CD4-positive, alpha-beta T cell (primary cell): ENCODE results near the gene AK9. TPM values are rescaled to one million over a fixed set of nuclear protein-coding genes. Genes with fewer than 3 reads are reported as not detected.

Experiments used
- ATAC-seq: fragments of 200-7000 bp; cut with Tn5 transposase; one replicate; pipeline ENCODE4 v1.10.0; 2022; ENCODE audit warnings: mild to moderate bottlenecking; ENCODE audit not compliant: poor library complexity
- CTCF ChIA-PET: fragments of 350-600 bp; sonication (Branson Sonifier 250); formaldehyde crosslinking; loops from one replicate; lab custom pipeline; 2021; ENCODE audit warnings: antibody characterized with exemption, inconsistent platforms; lab: Charles Lee
- POLR2A ChIA-PET: fragments of 350-600 bp; sonication (Branson Sonifier 250); formaldehyde crosslinking; loops from one replicate; lab custom pipeline; 2021; ENCODE audit warnings: antibody characterized with exemption, inconsistent platforms; lab: Charles Lee
- DNase-seq, 14 experiments: peaks; one replicate each; pipeline ENCODE4 v3.0.0-alpha.2; 2013 to 2020; ENCODE audit warnings: mixed read lengths in 2 of 14
- H3K27ac ChIP-seq, 2 donors: one replicate each; pipeline versions ENCODE4 v1.5.1 to v1.7.0; 2013; ENCODE audit warnings: low read length in 2 of 2, low read depth in 1 of 2, mild to moderate bottlenecking in 1 of 2
- H3K27me3 ChIP-seq, 2 experiments: 1 replicate in 1 of 2; 2 replicates in 1 of 2; pipeline versions ENCODE4 v1.6.1 to v1.7.0; 2013; ENCODE audit warnings: low read length in 2 of 2, control low read depth in 1 of 2, mild to moderate bottlenecking in 1 of 2, moderate library complexity in 1 of 2; ENCODE audit not compliant: insufficient read depth in 2 of 2, control insufficient read depth in 1 of 2
- H3K36me3 ChIP-seq: one replicate; pipeline ENCODE4 v1.6.1; 2013; ENCODE audit warnings: low read length, control low read depth; ENCODE audit not compliant: insufficient read depth
- H3K4me1 ChIP-seq: one replicate; pipeline ENCODE4 v1.6.1; 2013; ENCODE audit warnings: low read length, control low read depth; ENCODE audit not compliant: insufficient read depth
- H3K4me3 ChIP-seq: one replicate; pipeline ENCODE4 v1.5.1; 2013; ENCODE audit warnings: mild to moderate bottlenecking, low read length, moderate library complexity
- H3K9me3 ChIP-seq, 2 experiments: 1 replicate in 1 of 2; 2 replicates in 1 of 2; pipeline versions ENCODE4 v1.6.1 to v1.7.0; 2013; ENCODE audit warnings: low read length in 2 of 2, mild to moderate bottlenecking in 2 of 2, control low read depth in 1 of 2, moderate library complexity in 1 of 2; ENCODE audit not compliant: control insufficient read depth in 1 of 2, insufficient read depth in 1 of 2
- H3K27ac Mint-ChIP-seq: one replicate; pipeline ENCODE4 v1.8.0; 2020; ENCODE audit warnings: mixed read lengths
- H3K27me3 Mint-ChIP-seq: one replicate; pipeline ENCODE4 v1.8.0; 2021; ENCODE audit warnings: mixed read lengths
- H3K36me3 Mint-ChIP-seq: one replicate; pipeline ENCODE4 v1.8.0; 2021; ENCODE audit warnings: low read depth, mixed read lengths
- H3K4me1 Mint-ChIP-seq: one replicate; pipeline ENCODE4 v1.8.0; 2021; ENCODE audit warnings: low read depth, mixed read lengths
- H3K4me3 Mint-ChIP-seq: one replicate; pipeline ENCODE4 v1.8.0; 2020; ENCODE audit warnings: mild to moderate bottlenecking, mixed read lengths
- H3K9me3 Mint-ChIP-seq: one replicate; pipeline ENCODE4 v1.8.0; 2020; ENCODE audit warnings: mixed read lengths
- intact Hi-C, 2 experiments: fragments of 100-400 bp; cut with DNase I in 1 of 2; cut with micrococcal nuclease in 1 of 2; formaldehyde crosslinking; loops; one replicate each; pipeline versions ENCODE4 v1.15.1 to v1.9.0; 2023 to 2025; cut with DNase I, micrococcal nuclease
- total RNA-seq, 174 experiments: library from RNA in 2 of 174; stranded (reverse) in 2 of 174; gene quantifications; one replicate each; pipeline ENCODE4 v1.2.3 and lab custom pipeline; 2021 to 2026
- TF ChIP-seq, protein P1 (sequence below): fragments of 200-600 bp; IDR thresholded peaks from one replicate; pipeline ENCODE4 v1.8.0; 2022; ENCODE audit warnings: antibody characterized with exemption, mild to moderate bottlenecking

The AK9 gene
- total RNA-seq, 2 experiments from 2014 or later, result 5.3 to 6.6 TPM

DNA sequence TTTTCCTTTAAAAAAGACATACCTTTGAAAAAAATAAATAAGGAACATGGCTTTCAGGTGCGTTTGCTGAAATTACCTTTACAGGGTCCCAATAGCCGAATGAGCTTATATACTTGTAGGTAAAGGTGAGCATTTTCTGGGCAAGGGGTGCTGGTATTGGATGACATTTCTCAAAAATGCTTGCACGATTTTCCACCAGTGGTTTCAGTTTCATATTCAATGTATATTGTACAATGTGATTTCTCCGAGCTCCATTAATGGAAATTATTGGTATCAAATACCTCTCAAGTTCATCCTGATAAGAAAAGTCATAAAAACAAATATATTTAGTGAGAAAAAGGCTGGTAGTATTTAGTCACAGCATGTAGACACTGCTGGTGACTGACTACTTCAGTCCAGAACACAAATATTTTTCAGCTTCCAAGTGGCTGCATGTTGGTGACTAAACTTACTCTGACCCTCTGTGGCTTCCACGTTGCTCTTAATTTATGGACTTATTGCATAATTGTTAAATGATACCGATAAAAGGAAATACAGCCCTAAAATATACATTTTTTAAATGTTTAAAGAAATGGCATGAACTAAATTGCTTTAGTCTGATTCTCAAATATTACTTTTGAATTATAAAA, 175.1 kb downstream of the AK9 start:
- H3K36me3 Mint-ChIP-seq, result no peaks in the 10 kb centered on the region

GRCh38 chr6:109514946-109515345, 176.1 kb downstream of the AK9 start:
- DNase-seq (no peak), ATAC-seq (no peak)
- Mint-ChIP-seq H3K4me3 (no peak overlapping the region), H3K36me3 (no peaks in the 10 kb centered on the region), H3K27ac (peak overlapping the region; percentile 2), H3K27me3 (no peaks in the 10 kb centered on the region), H3K4me1 (peaks cover 36% of the 10 kb centered on the region), H3K9me3 (no peaks in the 10 kb centered on the region)
- H3K27me3 ChIP-seq, result no peaks in the 10 kb centered on the region
- H3K4me3 ChIP-seq, result no peak overlapping the region
- H3K9me3 ChIP-seq, result no peaks in the 10 kb centered on the region
- peaks cover 7% of the 10 kb centered on the region for H3K4me1 ChIP-seq
- ChIA-PET POLR2A (interaction anchor here (0.8 to 2.0 kb wide), 5 partner anchors 24 to 134 kb away, joined by 3 to 12 read pairs (median 5); partner anchors contain the start of genes PPIL6 and SMPD2), CTCF (interaction anchor here (1.7 kb wide), 1 partner anchor 15 kb away, joined by 3 read pairs; no protein-coding TSS in a partner anchor)
- TF ChIP-seq, protein P1, sequence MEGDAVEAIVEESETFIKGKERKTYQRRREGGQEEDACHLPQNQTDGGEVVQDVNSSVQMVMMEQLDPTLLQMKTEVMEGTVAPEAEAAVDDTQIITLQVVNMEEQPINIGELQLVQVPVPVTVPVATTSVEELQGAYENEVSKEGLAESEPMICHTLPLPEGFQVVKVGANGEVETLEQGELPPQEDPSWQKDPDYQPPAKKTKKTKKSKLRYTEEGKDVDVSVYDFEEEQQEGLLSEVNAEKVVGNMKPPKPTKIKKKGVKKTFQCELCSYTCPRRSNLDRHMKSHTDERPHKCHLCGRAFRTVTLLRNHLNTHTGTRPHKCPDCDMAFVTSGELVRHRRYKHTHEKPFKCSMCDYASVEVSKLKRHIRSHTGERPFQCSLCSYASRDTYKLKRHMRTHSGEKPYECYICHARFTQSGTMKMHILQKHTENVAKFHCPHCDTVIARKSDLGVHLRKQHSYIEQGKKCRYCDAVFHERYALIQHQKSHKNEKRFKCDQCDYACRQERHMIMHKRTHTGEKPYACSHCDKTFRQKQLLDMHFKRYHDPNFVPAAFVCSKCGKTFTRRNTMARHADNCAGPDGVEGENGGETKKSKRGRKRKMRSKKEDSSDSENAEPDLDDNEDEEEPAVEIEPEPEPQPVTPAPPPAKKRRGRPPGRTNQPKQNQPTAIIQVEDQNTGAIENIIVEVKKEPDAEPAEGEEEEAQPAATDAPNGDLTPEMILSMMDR, result no peak
- H3K36me3 ChIP-seq, result no peaks in the 10 kb centered on the region
- intact Hi-C loops, result no loop called here
- H3K27ac ChIP-seq, result no peak overlapping the region

More for the DNA sequence above, 175.1 kb downstream of the AK9 start:
- Histone ChIP-seq H3K27ac (no peak overlapping the region), H3K9me3 (no peaks in the 10 kb centered on the region), H3K4me3 (peak overlapping the region; percentile 43), H3K4me1 (peaks cover 7% of the 10 kb centered on the region), H3K36me3 (no peaks in the 10 kb centered on the region), H3K27me3 (no peaks in the 10 kb centered on the region)
- Mint-ChIP-seq H3K9me3 (no peaks in the 10 kb centered on the region), H3K27me3 (no peaks in the 10 kb centered on the region), H3K4me1 (peaks cover 36% of the 10 kb centered on the region), H3K4me3 (peak overlapping the region; percentile 75), H3K27ac (peak overlapping the region; percentile 2)
- peak in 3 of 14 experiments; percentile 32 to 52 (median 35) for DNase-seq
- intact Hi-C loops, result no loop called here
- POLR2A ChIA-PET, result interaction anchor here (0.8 to 2.0 kb wide), 6 partner anchors 24 to 135 kb away, joined by 3 to 12 read pairs (median 4); partner anchors contain the start of genes PPIL6, SMPD2 and ZBTB24
- CTCF ChIA-PET, result interaction anchor here (0.5 to 1.7 kb wide), 2 partner anchors 16 to 524 kb away, joined by 3 read pairs; no protein-coding TSS in a partner anchor
- TF ChIP-seq, protein P1, result no peak
- no peak for ATAC-seq

GRCh38 chr6:109513571-109514071, 177.4 kb downstream of the AK9 start:
- Histone ChIP-seq H3K36me3 (no peaks in the 10 kb centered on the region), H3K27me3 (no peaks in the 10 kb centered on the region), H3K4me1 (peaks cover 7% of the 10 kb centered on the region), H3K9me3 (no peaks in the 10 kb centered on the region), H3K27ac (no peak overlapping the region), H3K4me3 (no peak overlapping the region)
- H3K27me3 Mint-ChIP-seq, result no peaks in the 10 kb centered on the region
- ATAC-seq, result no peak
- H3K27ac Mint-ChIP-seq, result no peak overlapping the region
- no peaks in the 10 kb centered on the region for H3K9me3 Mint-ChIP-seq
- peaks cover 36% of the 10 kb centered on the region for H3K4me1 Mint-ChIP-seq
- no peak overlapping the region for H3K4me3 Mint-ChIP-seq
- intact Hi-C loops, result no loop called here
- CTCF ChIA-PET, result no interaction called here
- POLR2A ChIA-PET, result no interaction called here
- TF ChIP-seq, protein P1, result no peak
- no peak for DNase-seq
- no peaks in the 10 kb centered on the region for H3K36me3 Mint-ChIP-seq
